ENCODE results near the gene MFN2.

MFN2 gene

GRCh38 chr1:11980676-11980972, 380 bp downstream of the MFN2 start:
- POLR2A ChIA-PET: interaction anchor here (1.0 to 4.3 kb wide), 5 partner anchors 13 to 177 kb away, joined by 3 to 57 read pairs (median 5); partner anchors contain the start of gene MIIP

GRCh38 chr1:11981378-11982009, 1.2 kb downstream of the MFN2 start:
- TF ChIP-seq GLIS1 (tag by site-specific recombination; IDR thresholded peaks at IDR 0.05): no peak
- TF ChIP-seq ZNF664 (tag by site-specific recombination; IDR thresholded peaks at IDR 0.05): peak; percentile 93
- no peak for TF ChIP-seq ZNF501 (tag by site-specific recombination; IDR thresholded peaks at IDR 0.05)
- H3K4me1 ChIP-seq (ENCODE audit: control insufficient read depth, insufficient read depth, low read length): 0 out of 2 replicates have a peak, but pooled peaks cover 4% of the 10 kb centered on the region
- ChIA-PET POLR2A (interaction anchor here (1.0 to 4.3 kb wide), 2 partner anchors 38 to 72 kb away, joined by 3 to 57 read pairs; partner anchors contain the start of gene MIIP), CTCF (interaction anchor here (0.6 to 1.0 kb wide), 4 partner anchors 21 to 192 kb away, joined by 3 to 4 read pairs (median 3); no protein-coding TSS in a partner anchor)
- no peak overlapping the region; the same call in 1 of the 2 replicates for H3K4me3 ChIP-seq (ENCODE audit: low read depth, low read length)
- H3K9me3 ChIP-seq (ENCODE audit: control insufficient read depth, insufficient read depth, low read depth, low read length): no peaks in the 10 kb centered on the region
- H3K27ac ChIP-seq (ENCODE audit: extremely low read depth, low read depth, low read length): no peak overlapping the region
- H3K36me3 ChIP-seq (ENCODE audit: control insufficient read depth in 2 of 2, insufficient read depth in 1 of 2, low read length in 2 of 2): peaks cover 9 to 50% of the 10 kb centered on the region in 2 experiments; a peak in 2 of 3 replicates

More at GRCh38 chr1:11980676-11980972, 380 bp downstream of the MFN2 start:
- 0 out of 2 replicates have a peak, but pooled peaks cover 4% of the 10 kb centered on the region for H3K4me1 ChIP-seq (ENCODE audit: control insufficient read depth, insufficient read depth, low read length)
- H3K4me3 ChIP-seq (ENCODE audit: low read depth, low read length): peak overlapping the region; percentile 97
- peaks cover 9 to 42% of the 10 kb centered on the region in 2 experiments; a peak in 2 of 3 replicates for H3K36me3 ChIP-seq (ENCODE audit: control insufficient read depth in 2 of 2, insufficient read depth in 1 of 2, low read length in 2 of 2)
- CTCF ChIA-PET: interaction anchor here (1.0 to 1.3 kb wide), 2 partner anchors 21 to 71 kb away, joined by 3 to 4 read pairs; no protein-coding TSS in a partner anchor
- H3K9me3 ChIP-seq (ENCODE audit: control insufficient read depth, insufficient read depth, low read depth, low read length): no peaks in the 10 kb centered on the region
- peak overlapping the region; percentile 67 for H3K27ac ChIP-seq (ENCODE audit: extremely low read depth, low read depth, low read length)
- peak; percentile 75 for TF ChIP-seq ZNF335 (tag by site-specific recombination; conservative IDR thresholded peaks at IDR 0.05)
- 0 out of 2 replicates have a peak, but pooled peaks have one; percentile 3 for TF ChIP-seq ZSCAN16 (tag by site-specific recombination; IDR thresholded peaks at IDR 0.05)
- TF ChIP-seq ZNF707 (tag by site-specific recombination; IDR thresholded peaks at IDR 0.05): no peak
- no peak for TF ChIP-seq ZNF292 (tag by site-specific recombination; IDR thresholded peaks at IDR 0.05; ENCODE audit: borderline replicate concordance, low read depth)
- no peak for TF ChIP-seq ATF2 (tag by site-specific recombination; IDR thresholded peaks at IDR 0.05; ENCODE audit: low read depth)
- TF ChIP-seq SP2 (tag by site-specific recombination; IDR thresholded peaks at IDR 0.05): no peak
- no peak for TF ChIP-seq ZNF223 (tag by site-specific recombination; IDR thresholded peaks at IDR 0.05)
- TF ChIP-seq, protein P1, sequence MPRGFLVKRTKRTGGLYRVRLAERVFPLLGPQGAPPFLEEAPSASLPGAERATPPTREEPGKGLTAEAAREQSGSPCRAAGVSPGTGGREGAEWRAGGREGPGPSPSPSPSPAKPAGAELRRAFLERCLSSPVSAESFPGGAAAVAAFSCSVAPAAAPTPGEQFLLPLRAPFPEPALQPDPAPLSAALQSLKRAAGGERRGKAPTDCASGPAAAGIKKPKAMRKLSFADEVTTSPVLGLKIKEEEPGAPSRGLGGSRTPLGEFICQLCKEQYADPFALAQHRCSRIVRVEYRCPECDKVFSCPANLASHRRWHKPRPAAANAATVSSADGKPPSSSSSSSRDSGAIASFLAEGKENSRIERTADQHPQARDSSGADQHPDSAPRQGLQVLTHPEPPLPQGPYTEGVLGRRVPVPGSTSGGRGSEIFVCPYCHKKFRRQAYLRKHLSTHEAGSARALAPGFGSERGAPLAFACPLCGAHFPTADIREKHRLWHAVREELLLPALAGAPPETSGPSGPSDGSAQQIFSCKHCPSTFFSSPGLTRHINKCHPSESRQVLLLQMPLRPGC (tag by site-specific recombination; IDR thresholded peaks at IDR 0.05): 0 out of 2 replicates have a peak, but pooled peaks have one; percentile 7
- 0 out of 2 replicates have a peak, but pooled peaks have one; percentile 6 for TF ChIP-seq ZNF239 (tag by site-specific recombination; IDR thresholded peaks at IDR 0.05)
- TF ChIP-seq ZBTB21 (tag by site-specific recombination; IDR thresholded peaks at IDR 0.05): no peak
- TF ChIP-seq PRDM4 (tag by site-specific recombination; IDR thresholded peaks at IDR 0.05): no peak

DNA sequence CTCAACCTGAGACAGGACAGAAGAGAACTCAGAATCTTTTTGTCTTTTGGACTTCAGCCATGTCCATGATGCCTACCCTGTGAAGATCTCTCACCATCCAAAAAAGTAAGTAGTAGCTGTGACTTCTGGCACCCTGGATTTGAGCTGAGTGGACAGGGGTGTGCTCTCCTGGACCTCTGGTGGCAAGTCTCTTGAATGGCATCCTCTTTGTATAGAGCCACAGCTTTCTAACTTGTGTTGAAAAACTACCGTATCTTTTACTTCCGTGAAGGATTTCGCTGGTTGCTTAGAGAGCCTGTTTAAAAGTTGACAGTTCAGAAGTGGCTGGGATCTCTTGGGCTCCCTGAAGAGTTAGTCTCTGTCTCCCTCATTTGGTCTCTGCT, 1.8 kb downstream of the MFN2 start:
- Histone ChIP-seq H3K4me1 (ENCODE audit: control insufficient read depth, insufficient read depth, low read length) (0 out of 2 replicates have a peak, but pooled peaks cover 4% of the 10 kb centered on the region), H3K27ac (ENCODE audit: extremely low read depth, low read depth, low read length) (no peak overlapping the region), H3K36me3 (ENCODE audit: control insufficient read depth in 2 of 2, insufficient read depth in 1 of 2, low read length in 2 of 2) (peaks cover 9 to 54% of the 10 kb centered on the region in 2 experiments; a peak in 2 of 3 replicates), H3K4me3 (ENCODE audit: low read depth, low read length) (no peak overlapping the region), H3K9me3 (ENCODE audit: control insufficient read depth, insufficient read depth, low read depth, low read length) (no peaks in the 10 kb centered on the region)
- ChIA-PET CTCF (interaction anchor here (0.6 kb wide), 1 partner anchor 193 kb away, joined by 3 read pairs; no protein-coding TSS in a partner anchor), POLR2A (interaction anchor here (4.3 kb wide), 1 partner anchor 73 kb away, joined by 57 read pairs; no protein-coding TSS in a partner anchor)
- TF ChIP-seq ZNF391 (tag by site-specific recombination; IDR thresholded peaks at IDR 0.05; ENCODE audit: borderline replicate concordance, low read depth) (no peak), ZNF112 (tag by site-specific recombination; IDR thresholded peaks at IDR 0.05) (no peak), ZNF585B (tag by site-specific recombination; IDR thresholded peaks at IDR 0.05) (no peak), ZNF596 (tag by site-specific recombination; IDR thresholded peaks at IDR 0.05) (no peak), ATF2 (tag by site-specific recombination; IDR thresholded peaks at IDR 0.05; ENCODE audit: low read depth) (no peak), ZNF639 (tag by site-specific recombination; IDR thresholded peaks at IDR 0.05) (no peak)
- TF ChIP-seq, protein P2, sequence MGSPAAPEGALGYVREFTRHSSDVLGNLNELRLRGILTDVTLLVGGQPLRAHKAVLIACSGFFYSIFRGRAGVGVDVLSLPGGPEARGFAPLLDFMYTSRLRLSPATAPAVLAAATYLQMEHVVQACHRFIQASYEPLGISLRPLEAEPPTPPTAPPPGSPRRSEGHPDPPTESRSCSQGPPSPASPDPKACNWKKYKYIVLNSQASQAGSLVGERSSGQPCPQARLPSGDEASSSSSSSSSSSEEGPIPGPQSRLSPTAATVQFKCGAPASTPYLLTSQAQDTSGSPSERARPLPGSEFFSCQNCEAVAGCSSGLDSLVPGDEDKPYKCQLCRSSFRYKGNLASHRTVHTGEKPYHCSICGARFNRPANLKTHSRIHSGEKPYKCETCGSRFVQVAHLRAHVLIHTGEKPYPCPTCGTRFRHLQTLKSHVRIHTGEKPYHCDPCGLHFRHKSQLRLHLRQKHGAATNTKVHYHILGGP (tag by site-specific recombination; IDR thresholded peaks at IDR 0.05): no peak
